HG03460 (cell line): ENCODE data around the gene FAM222A.

ENCODE experiments used
- ATAC-seq: cut with Tn5 transposase; IDR thresholded peaks from one replicate; pipeline ENCODE4 v1.9.1; 2021; ENCODE audit not compliant: unreplicated experiment

The FAM222A gene

DNA sequence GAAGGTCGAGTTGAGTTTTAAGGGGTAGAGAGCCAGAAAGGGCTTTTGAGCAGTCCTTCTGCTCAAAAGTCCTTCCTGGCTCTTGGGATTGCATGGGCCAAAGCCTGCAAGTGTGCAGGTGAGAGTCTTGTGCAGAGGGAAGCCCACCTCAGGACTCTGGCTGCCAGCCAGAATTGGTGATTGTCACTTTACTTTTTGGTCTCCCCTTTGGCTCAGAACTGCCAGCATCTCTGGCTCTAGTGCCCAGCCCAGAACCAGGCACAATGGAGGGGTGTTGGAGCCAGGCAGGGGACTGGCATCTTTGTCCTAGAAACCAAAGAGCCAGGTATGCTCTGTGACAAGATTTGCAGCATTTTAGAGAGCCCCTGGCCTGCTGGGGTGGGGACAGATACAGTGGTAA is 23.5 kb downstream of the FAM222A start:
- ATAC-seq = no peak

GRCh38 chr12:109737631-109738030 is 24.0 kb downstream of the FAM222A start:
- ATAC-seq = no peak

GRCh38 chr12:109738209-109738608 is 24.6 kb downstream of the FAM222A start:
- no peak for ATAC-seq

GRCh38 chr12:109738878-109739665 is 25.4 kb downstream of the FAM222A start:
- no peak for ATAC-seq

DNA sequence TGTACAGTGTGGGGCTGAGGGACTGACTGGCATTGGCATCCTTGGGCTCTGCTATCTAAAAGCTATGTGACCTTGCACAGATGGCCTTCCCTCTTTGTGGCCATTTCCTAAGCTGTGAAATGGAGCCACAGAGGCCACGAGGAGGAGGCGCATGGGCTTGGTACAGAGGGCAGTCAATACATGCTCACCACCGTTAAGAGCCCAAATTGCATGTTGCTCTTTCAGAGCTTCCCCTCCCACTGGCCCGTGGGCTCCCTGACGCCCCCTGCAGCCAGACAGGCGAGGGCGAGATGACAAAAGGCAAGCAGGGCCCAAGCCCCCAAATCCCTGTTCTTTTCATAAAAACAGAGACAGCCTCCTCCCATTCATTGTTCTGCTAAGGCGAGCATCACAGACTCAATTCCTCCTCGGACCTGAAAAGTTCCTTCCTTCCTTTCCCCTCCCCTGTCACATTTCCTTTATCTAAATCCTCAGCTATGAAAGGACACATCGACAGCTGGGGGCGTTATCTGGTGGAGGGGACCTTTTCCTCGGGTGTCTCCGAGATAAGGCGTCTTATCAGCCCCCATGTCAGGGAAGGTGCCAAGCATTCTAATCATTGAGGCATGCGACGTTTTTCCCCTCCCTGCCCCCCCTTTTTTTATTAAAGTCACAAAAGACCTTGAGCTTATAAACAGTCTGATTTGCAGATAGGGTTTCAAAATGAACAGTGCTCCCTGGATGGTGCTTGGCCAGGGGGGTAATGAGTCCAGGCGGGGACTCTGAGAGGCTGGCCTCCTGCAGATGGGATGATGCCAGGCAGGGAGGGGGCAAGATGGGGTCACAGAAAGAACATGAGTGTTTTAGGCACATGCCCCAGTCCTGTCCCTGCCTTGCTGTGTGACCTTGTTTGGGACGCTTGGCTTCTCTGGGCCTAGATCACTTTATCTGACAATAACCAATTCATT is 26.4 kb downstream of the FAM222A start:
- ATAC-seq = no peak

DNA sequence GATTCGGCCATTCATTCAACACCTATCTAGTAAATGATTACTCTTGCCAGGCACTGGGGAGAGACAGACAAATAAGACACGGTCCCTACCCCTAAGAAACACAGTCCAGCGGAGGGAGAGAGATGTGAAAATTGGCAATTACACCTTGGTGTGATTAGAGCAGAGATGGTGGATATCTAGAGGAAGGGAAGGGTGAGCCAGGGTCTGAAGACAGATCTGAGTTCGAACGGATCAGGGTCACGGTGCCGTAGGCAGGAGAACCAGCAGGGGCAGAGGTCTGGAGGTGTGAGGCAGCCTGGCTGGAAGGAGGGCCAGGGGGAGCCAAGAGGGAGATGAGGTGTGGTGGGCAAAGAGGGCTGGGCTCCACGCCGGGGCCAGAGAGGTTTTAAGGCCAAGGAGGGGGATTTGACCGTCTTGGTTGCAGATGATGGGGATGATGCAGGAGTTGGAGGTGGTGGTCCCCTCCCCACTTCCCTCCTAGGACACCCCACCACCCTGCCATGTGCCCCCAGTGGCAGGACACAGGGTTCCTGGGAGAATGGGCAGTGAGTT is 27.1 kb downstream of the FAM222A start:
- no peak for ATAC-seq

- no peak for ATAC-seq
Measured at GRCh38 chr12:109741286-109741969, 27.8 kb downstream of the FAM222A start.

DNA sequence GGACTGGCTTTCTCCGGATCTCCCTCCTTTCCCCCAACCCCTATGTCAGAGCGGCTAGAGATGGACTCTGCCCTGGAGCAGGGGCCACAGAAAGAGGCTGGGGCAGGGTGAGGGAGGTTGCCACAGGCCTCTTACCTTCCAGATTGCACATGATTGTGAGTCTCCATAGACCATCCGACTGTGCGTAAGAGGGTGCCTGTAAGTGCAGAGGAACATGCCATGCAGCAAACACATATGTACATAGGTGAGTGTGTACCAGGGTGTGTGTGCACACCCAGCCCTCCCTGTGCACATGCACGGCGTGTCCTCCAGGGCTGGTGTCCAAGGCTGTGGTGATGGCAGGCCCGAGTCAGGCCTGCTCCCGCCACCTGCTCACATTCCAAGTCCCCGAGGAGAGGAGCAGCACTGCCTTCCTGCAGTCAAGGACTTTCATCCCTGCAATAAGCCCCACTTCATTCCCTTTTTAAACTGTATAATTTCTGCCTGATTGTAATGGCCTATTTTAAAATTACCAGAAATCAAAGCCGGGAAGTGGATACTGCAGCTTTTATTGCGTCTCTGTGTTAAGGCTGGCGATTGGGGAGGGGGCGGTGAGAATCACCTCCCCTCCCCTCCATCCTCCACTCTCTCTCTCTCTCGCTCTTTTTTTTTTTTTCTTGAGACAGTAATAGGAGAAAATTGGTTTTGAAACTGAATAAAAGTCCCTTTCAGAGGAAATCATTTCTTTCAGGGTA is 28.5 kb downstream of the FAM222A start:
- no peak for ATAC-seq

DNA sequence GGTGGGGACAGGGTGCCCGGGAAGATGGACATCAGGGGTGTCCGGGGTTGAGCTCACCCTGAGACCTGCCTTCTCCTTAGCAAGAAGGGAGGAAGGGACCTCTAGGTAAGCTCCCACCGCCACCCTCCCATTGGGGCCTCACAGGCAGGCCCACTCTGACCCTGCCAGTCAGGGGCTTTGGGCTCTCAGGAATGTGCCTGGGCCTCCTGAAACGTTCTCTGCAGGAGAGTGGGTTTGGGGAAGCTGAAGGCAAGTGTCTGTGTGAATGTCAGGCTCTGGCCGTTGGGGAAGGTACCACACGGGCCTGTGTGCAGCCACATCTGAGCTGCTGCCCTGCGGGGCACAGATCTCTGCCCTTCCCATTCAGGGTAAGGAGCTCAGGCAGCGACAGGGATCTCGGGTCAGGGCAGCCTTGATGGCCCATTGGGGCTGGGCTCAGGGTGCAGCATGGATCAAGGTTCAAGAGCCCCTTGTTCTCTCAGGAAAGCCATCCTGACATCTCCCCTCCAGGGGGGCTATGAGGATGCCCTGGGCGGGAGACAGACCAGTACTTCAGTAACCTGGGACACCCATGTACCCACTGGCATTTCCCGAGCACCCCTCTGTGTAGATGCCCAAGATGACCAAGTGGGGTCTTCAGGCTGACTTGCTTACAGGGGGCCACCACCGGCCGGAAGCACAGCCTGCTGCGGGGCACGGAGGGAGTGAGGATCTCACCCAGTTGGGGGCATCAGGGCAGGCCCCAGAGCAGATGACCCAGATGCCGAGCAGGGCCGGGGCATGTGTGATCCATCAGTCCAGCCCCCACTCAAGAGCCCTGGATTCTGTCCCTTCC is 29.7 kb downstream of the FAM222A start:
- no peak for ATAC-seq

- ATAC-seq = no peak
Measured at GRCh38 chr12:109744026-109744425, 30.4 kb downstream of the FAM222A start.

DNA sequence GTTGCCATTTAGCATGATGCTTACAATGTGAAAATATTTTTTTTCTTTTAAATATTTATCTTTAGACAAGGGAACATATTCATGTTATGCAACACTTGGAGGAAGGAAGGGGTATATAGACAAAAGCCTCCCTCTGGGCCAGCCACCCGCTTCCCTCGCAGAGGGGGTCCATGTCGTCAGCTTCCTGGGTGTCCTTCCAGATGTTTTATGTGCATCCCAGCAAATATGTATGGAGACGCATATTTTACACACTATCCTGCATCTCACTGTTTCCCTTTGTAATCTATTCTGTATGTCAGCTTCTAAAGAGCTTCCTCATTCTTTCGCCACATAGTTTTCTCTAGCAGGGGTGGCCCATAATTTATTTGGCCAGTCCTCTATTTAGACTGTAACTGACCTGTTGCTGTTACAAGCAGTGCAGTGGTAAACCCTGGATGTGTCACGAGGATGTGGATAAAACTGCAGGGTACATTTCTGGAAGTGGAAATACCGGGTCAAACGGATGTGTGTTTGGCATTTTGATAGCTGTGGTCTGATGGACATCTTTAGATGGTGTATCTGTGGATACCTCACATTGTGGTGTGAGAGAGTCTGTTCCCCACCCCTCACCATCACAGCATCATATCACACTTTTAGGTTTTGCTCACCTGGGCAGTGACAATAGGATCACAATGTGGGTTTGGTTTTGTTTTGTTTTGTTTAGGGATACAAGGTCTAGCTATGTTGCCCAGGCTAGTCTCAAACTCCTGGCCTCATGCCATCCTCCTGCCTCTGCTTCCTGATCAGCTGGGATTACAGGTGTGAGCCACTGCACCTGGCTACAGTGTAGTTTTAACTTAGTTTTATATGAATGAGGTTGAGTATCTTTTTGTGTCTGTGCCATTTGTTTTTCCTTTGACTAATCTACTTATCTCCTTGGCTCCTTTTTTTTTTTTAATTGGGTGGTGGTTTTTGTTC is 31.6 kb downstream of the FAM222A start:
- ATAC-seq = no peak

GRCh38 chr12:109752117-109753053 is 38.8 kb downstream of the FAM222A start:
- ATAC-seq = no peak

GRCh38 chr12:109753054-109753401 is 39.4 kb downstream of the FAM222A start:
- ATAC-seq = no peak

DNA sequence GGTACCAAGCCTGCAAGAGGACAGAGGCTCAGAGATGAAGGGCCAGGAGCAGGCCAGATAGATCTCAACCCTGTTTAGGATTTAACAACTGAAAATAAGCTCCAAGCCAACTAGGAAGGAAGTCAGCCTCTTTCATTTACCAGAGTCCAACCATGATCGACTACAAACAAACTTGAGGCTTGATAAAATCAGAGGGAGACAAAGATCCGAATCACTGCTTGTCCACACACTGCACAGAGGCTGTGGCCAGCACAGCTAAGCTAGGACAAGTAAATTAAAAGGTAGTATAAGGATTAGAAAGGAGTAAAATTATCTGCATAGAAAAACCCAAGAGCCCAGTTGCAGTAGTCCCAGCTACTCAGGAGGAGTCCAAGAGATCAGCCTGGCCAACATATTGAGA is 40.3 kb downstream of the FAM222A start:
- no peak for ATAC-seq

- ATAC-seq = no peak
Measured at GRCh38 chr12:109756457-109756856, 42.8 kb downstream of the FAM222A start.

- no peak for ATAC-seq
Measured at GRCh38 chr12:109757671-109758265, 44.1 kb downstream of the FAM222A start.
